ACHN (cell line): ENCODE results near the gene CDH22.
A peak's percentile ranks its signal among the peaks of the same experiment; 100 is the strongest.

Experiments used
- DNase-seq: peaks from one replicate; pipeline ENCODE4 v3.0.0-alpha.2; 2015
- in situ Hi-C: cut with HindIII; loops from 2 replicates; pipeline ENCODE4 v1.10.0; 2017; ENCODE audit warnings: low sequenced_read_pairs, low pct_ligation_motif_present, low pct_unique_long_range_greater_than_20kb

The CDH22 gene

DNA sequence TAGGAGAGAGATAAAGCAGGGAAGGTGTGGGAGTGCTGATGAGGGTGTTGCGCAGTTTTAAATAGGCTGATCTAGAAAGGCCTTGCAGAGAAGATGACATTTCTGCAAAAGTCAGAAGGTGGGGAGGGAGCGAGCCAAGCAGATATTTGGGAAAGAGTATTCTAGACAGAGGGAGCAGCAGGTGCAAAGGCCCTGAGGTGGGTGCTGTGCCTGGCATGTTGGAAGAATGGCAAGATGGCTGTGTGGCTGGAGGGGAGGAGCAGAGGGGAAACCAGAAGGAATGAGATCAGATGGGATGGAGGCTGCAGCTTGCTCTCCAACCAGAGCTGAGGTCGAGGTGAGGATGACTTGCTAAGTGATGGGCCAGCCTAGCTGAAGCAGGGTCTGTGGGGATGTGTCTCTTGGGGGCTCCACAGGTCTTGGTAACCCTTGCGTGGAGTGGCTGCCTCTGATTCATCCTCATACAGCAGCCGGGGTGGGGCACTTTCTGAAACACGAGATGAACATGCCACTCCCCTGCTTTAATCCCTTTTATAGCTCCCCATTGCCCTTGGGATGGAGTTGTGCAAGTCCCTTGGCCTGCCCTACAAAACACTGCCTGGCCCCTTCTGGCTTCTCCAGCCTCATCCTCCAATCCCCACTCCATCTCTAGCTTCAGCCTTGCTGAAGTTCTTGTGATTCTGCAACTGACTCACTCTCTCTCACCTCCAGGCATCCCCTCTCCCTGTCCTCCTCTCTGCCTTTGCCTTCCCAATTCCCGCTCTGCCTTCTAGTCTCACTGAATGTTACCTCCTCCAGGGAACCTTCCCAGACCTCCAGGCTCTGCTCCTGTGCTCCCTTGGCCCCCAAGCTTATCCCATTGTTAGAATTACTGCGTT, 94.1 kb downstream of the CDH22 start:
- in situ Hi-C loops, result no loop called here
- DNase-seq, result no peak

GRCh38 chr20:46212876-46213275, 95.4 kb downstream of the CDH22 start:
- no peak for DNase-seq
- in situ Hi-C loops, result no loop called here

- in situ Hi-C loops, result no loop called here
- no peak for DNase-seq
These were observed 96.0 kb downstream of the CDH22 start for GRCh38 chr20:46212252-46212651.

DNA sequence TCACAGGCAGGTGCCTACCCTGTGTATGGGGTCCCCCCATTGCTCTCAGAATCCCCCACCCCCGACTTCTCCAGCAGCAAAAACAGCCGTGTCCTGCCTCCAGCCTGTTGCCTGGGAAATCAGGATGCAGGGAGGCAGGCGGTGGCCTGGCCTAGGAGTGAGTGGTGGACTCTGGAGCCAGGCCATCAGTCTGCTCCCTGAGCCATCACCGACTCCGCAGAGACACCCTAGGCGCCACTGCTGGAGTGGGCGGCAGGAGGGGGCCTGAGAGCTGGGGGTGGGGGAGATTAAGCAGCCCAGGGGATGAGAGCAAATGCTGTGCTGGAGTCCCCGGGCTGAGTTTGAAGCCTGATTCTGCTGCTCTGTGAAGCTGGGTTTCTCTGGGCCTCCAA, 97.0 kb downstream of the CDH22 start:
- no peak for DNase-seq

GRCh38 chr20:46210672-46211330, 97.5 kb downstream of the CDH22 start:
- in situ Hi-C loops, result no loop called here
- DNase-seq, result no peak

More for the DNA sequence above, 97.0 kb downstream of the CDH22 start:
- in situ Hi-C loops, result no loop called here

GRCh38 chr20:46209930-46210671, 98.2 kb downstream of the CDH22 start:
- no peak for DNase-seq
- in situ Hi-C loops, result no loop called here

- in situ Hi-C loops, result no loop called here
- no peak for DNase-seq
These were observed 100.5 kb downstream of the CDH22 start for GRCh38 chr20:46207793-46208192.

DNA sequence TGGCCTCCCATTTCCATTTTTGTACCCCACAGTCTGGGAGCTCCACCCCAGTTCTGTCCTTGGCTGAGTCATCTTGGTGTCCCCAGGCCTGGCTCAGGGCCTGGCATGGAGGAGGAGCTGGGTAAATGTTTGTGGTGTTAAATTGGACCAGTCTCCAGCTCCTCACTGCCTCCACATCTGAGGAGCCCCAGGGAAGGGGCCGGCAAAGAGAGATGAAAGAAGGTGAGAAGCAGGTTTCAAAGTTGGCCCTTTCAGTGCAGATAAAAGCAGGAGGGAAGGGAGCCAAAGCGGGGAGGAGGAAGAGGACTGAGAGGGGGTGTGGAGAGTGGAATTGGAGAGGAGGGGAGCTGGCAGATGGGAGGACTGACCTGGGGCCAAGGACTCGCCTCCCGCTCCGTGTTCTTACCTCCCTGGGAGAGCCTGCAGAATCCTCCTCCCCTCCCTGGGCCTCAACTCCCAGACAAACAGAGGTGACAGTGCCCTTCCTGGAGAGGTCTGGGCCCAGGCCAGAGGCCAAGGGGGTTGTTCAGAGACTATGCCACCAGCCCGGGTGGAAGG, 101.2 kb downstream of the CDH22 start:
- no peak for DNase-seq
- in situ Hi-C loops, result no loop called here

DNA sequence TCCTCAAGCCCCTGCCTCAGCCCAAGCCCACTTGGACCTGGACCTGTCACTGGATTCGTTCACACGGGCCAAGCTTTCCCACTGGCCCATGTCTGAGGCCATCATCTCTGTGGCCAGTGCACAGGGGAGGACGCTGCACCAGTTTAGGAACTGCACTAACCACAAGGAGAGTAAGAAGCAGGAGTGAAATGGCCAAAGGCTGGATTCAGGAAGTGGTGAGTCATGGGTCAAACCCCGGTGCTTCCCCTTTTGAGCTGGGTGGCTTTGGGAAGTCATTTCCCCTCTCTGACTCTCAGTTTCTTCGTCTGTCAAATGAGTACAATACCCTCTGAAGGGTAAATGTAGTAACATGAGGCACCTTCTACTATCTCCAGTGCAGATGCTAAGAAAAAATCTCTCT, 102.3 kb downstream of the CDH22 start:
- peak; percentile 47 for DNase-seq
- in situ Hi-C loops, result no loop called here

DNA sequence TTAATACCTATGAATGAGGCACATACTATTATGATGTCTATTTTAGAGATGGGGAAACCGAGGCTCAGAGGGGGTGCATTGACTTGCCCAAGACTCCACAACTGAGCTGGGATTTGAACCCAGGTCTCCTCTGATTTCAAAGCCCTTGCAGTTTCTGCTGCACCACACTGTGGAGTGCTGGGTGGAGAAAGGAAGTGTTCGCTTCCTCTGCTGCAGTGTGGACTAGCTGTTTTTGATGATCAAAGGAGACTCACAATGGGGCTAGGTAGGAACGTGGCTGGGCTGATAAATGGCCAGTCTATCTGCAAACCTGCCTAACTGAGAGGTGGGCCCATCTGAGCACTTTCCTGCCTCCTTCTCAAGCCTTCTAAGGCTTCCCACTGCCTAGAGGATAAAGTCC, 102.9 kb downstream of the CDH22 start:
- in situ Hi-C loops, result no loop called here

DNA sequence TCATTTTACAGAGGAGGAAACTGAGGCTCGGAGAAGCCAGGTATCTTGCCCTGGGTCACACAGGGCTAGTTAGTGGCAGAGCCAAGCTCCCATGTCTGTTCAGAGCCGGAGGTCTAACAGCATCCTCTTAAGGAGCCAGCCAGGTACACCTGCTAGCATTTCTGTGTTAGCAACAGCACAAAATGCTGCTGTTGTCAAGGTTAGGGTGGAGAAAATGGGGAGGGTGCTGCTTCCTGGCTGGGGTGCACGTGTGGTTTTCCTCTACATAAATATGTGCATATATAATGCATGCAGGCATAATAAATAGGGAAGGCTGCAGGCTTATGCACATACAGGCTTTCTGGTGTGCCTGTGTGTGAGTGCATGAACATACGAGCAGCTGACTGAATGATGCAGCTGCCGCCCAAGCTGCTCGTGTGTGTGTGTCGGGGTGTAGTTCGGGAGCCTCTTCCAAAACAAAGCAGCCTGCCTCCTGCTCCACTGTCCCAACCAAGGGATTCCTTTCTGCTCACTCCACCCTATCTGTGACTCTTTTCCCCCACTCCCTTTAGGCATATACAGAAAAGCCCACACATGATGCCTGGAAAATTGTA, 103.6 kb downstream of the CDH22 start:
- in situ Hi-C loops, result no loop called here
- no peak for DNase-seq

More for the DNA sequence above, 102.9 kb downstream of the CDH22 start:
- no peak for DNase-seq

GRCh38 chr20:46203510-46203837, 104.8 kb downstream of the CDH22 start:
- DNase-seq, result no peak

DNA sequence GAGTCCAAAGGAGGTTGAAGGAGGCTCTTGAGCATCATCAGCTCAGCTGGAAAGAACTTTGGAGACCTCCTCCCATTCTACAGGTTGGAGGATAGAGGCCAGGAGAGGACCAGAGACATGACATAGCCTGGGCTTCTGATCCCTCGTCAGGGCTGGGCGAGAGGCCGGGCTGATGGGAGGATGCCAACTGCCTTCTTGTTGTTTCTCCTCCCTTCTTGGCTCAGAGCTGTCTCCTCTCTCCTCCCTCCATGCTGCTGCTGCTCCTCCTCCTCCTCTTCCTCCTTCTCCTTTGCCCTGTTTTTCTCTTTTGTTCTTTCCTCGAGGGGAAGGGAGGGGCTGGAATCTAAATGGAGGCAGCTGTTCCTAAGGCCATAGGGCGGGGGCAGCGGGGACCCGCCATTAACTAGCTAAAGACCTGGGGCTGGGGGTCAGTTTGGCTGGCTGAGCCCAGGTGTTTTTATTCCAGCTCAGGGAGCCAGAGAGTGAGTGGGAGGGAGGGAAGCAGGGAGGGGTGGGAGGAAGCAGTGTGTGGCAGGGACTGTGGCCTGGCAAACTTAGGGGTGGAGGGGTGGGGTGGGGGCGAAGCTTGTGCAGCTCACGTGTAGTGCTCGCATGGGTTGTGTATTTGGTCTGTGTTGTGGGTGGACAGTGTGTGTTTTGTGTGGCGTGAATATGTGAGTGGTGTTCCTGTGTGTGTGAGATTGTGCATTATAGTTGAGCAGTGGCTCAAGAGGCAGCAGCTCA, 105.4 kb downstream of the CDH22 start:
- DNase-seq, result no peak
- in situ Hi-C loops, result no loop called here

More at GRCh38 chr20:46203510-46203837, 104.8 kb downstream of the CDH22 start:
- in situ Hi-C loops, result no loop called here

DNA sequence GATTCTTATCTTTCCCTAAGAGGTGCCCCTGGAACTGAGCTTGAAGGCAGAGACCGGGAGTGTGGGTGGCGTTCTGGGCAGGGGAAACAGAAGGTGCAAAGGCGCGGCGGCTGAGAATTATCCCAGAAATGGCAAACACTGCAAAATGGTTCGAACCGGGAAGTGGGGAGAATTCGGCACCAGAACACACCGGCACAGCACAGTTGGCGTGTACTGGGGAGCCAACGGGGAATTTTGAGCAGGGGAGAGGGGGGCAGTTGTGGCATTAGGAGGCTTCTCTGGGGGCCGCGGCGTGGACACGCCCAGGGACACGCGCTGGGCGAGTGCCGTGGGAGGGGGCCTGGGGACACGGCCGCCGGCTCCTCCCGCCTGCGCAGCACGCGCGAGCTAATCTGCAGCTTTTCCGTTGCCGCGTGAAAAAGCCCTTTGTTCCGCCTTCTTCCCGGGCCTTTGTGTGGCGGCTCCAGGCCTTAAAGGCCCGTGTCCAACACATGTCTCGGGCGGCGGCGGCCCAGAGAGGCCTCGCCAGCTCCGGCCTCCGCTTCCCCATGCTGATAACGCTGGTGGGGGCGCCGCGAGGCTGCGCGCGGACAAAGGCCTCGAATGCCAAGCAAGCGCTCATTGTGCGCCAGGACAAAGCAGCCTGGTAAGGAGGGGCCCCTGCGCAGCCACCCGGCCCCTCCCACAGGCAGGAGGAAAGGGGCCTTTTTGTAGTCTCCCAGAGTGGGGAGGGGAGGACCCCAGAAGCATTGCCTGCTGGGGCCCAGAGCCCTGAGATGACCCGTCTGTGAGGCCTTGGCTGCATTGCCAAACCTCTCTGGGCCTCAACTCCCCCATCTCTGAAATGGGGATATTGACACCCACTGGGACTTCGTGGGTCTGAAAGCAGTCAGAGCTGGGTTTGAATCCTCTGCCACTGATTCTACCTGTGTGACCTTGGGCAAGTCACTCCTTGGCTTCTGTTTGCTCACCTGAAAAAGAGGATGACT, 107.4 kb downstream of the CDH22 start:
- no peak for DNase-seq
- in situ Hi-C loops, result no loop called here

DNA sequence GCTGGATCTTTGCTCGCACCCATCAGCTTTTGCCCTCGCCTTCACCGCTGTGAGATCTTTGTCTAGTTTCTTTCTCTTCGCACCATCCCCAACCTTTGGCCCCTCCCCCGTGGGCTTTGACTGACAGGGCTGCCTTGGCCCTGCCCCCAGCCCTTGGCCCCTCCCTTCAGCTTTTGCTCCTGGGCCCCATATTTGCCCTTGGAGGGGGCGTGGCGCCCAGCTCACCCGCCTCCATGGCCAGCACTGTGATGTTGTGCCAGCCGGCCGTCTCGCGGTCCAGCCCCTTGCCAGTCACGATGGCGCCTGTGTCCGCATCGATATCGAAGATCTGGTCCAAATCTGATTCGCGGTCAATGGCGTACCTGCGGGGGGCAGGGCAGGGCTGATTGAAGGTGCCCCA, 109.1 kb downstream of the CDH22 start:
- in situ Hi-C loops, result no loop called here
- DNase-seq, result no peak

- no peak for DNase-seq
- in situ Hi-C loops, result no loop called here
These were observed 111.3 kb downstream of the CDH22 start for GRCh38 chr20:46196990-46197389.
